ENCODE data around the gene HNRNPR.

DNA sequence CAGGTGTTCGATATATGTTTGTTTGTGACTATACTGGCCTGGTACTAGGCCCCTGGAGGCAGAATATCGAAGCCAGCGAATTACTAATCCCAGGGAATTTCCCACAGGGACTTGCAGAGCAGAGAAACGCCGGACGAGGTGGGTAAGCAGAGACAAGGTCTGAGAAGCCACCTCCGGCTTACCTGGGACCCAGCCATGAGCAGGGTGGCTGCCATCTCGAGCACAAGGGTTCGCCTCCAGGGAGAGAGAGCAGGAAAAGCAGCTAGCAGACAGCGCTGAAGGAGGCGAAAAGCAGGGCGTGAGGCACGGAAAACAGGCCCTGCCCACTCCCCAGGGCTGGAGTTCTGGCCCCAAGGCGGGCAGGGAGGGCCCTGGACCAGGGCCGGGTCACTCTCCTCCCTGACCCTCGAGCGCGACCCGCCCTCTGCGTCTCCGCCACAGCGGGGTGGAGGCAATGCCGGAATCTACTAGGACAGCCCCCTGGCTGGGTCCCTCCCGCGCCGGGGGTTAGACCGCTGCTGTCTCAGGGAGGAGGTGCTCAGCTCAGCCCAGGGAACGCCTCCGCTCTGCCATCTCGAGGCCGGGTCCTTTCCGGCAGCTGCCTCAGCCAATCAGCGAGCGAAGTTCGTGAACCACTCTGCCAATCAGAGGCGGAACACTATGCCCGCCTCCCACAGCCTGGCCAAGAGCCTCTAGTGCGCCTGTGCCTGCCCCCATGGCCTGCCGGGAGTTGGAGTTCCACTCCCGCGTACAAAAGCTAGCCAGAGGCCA is 23.9 kb upstream of the HNRNPR start:
- TF ChIP-seq POLR2AphosphoS5 (IDR thresholded peaks at IDR 0.05; ENCODE audit: low read depth, low read length): no peak
- TF ChIP-seq REST (IDR thresholded peaks at IDR 0.05; ENCODE audit: insufficient read depth in 1 of 2, low read depth in 2 of 2, low read length in 2 of 2): no peak
- peak; percentile 54 for TF ChIP-seq FOXP2 (optimal IDR thresholded peaks at IDR 0.05; ENCODE audit: borderline replicate concordance, extremely low read depth, extremely low read length, insufficient read depth)
- TF ChIP-seq SIN3A (IDR thresholded peaks at IDR 0.05; ENCODE audit: borderline replicate concordance, insufficient read depth, low read length): no peak
- no peak for TF ChIP-seq TAF1 (IDR thresholded peaks at IDR 0.05; ENCODE audit: borderline replicate concordance, insufficient read depth, low read length)

Data from PFSK-1 (cell line).